HG02943 (cell line): Measurements from ENCODE around the gene TWF2.

Experiments used
- ATAC-seq: cut with Tn5 transposase; IDR thresholded peaks from one replicate; pipeline ENCODE4 v1.9.1; 2021; ENCODE audit warnings: mild to moderate bottlenecking, low read depth, moderate library complexity; ENCODE audit not compliant: unreplicated experiment

TWF2 gene

GRCh38 chr3:52186729-52187128, 52.2 kb downstream of the TWF2 start:
- no peak for ATAC-seq

GRCh38 chr3:52185837-52186236, 53.1 kb downstream of the TWF2 start:
- no peak for ATAC-seq

DNA sequence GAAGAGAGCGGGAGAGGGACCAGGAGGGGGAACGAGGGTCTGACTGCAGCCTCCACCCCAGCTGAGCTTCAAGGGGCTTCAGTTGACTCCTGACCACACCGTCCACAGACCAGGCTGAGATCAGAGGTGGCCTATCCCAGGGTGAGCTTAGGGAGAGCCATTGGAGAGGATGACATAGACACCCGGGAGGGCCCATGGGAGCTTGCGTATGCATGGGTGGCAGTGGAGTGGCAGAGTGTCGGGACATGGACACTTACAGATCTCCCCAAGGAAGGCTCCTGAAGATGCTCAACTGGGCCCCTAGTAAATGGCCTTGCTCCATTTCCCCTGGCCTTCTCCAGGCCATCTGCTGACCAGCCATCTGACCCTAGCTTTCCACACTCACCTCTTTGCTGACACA, 53.6 kb downstream of the TWF2 start:
- ATAC-seq, result no peak

DNA sequence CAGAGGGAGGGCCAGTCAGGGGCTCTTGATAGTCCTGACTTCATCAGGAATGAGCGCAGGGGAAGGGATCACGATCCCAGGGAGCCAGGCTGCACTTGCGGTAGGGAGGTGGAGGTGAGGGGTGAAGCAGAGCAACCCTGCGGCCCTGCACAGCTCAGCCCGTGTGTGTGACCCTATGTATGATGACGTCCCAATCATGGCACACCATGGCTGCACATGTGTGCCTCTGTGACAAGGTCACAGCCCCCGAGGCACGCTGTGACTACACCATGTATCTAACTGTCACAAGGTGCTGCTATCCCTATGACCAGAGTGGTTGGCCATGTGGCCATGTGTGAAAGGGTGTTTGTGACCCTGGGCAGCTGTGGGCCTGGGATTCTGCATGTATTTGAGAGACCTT, 54.3 kb downstream of the TWF2 start:
- no peak for ATAC-seq

- no peak for ATAC-seq
Measured at GRCh38 chr3:52183786-52184445, 55.0 kb downstream of the TWF2 start.

DNA sequence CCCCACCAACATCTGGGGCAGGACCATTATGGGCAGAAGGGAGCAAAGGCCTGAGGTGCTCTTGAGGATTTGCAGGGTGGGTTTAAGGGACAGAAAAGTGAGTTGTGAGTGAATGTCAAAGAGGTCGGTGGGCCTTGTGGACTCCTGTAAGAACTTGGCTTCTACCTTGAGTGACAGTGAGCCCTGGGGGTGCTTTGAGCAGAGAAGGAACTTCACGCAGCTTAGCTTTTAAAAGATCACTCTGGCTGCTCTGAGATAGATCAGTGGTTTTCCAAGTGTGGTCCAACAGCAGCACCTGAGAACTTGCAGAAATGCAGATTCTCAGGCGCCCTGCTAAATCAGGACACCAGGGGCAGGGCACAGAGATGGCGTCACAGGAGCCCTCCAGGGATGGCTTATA, 56.3 kb downstream of the TWF2 start:
- no peak for ATAC-seq

- no peak for ATAC-seq
Measured at GRCh38 chr3:52182196-52182595, 56.8 kb downstream of the TWF2 start.

DNA sequence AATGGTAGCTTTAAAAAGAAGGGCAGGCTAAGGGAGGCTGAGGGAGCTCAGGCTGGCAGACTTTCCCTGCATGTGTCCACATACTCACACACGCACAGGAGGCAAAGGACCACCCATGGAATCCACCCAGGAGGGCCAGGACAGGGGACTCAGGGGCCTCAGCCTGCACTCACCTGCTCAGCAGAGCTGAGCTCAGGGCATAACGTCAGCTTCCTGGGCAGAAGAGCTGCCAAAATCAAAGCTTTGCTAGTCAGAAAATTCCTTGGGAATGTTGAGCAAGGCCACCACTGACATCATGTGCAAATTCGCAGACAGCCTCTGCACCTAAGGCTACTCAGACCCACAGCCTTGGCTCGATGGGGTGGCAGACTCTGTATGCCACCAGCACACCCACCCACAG, 57.4 kb downstream of the TWF2 start:
- ATAC-seq, result no peak
